GM18870 (cell line): ENCODE results near the gene SLC26A2.
A peak's percentile ranks its signal among the peaks of the same experiment; 100 is the strongest.
"Not testable (repeated sequence)": the region's sequence is repeated elsewhere in the genome, so short reads cannot be mapped to it uniquely, and the experiment has no call there.

ENCODE experiments used
- ATAC-seq: cut with Tn5 transposase; IDR thresholded peaks from one replicate; pipeline ENCODE4 v1.9.1; 2021; ENCODE audit warnings: moderate library complexity; ENCODE audit not compliant: unreplicated experiment

Gene SLC26A2

GRCh38 chr5:150000990-150001659 is 40.6 kb downstream of the SLC26A2 start:
- ATAC-seq = no peak

GRCh38 chr5:150001660-150002486 is 41.3 kb downstream of the SLC26A2 start:
- peak; percentile 71 for ATAC-seq

GRCh38 chr5:150006318-150006717 is 45.8 kb downstream of the SLC26A2 start:
- no peak for ATAC-seq

- ATAC-seq = no peak
Measured at GRCh38 chr5:150007050-150007449, 46.5 kb downstream of the SLC26A2 start.

GRCh38 chr5:150009671-150010387 is 49.3 kb downstream of the SLC26A2 start:
- ATAC-seq = no peak

GRCh38 chr5:150013931-150014330 is 53.4 kb downstream of the SLC26A2 start:
- ATAC-seq = no peak

- no peak for ATAC-seq
Measured at GRCh38 chr5:150014456-150014855, 53.9 kb downstream of the SLC26A2 start.

- ATAC-seq = no peak
Measured at GRCh38 chr5:150015415-150015814, 54.9 kb downstream of the SLC26A2 start.

- no peak for ATAC-seq
Measured at GRCh38 chr5:150016537-150016936, 56.0 kb downstream of the SLC26A2 start.

- ATAC-seq = no peak
Measured at GRCh38 chr5:150017226-150018005, 56.9 kb downstream of the SLC26A2 start.

- ATAC-seq = no peak
Measured at GRCh38 chr5:150020249-150020648, 59.7 kb downstream of the SLC26A2 start.

- ATAC-seq = no peak
Measured at GRCh38 chr5:150021491-150022157, 61.1 kb downstream of the SLC26A2 start.

- ATAC-seq = no peak
Measured at GRCh38 chr5:150022158-150022531, 61.6 kb downstream of the SLC26A2 start.

GRCh38 chr5:150022681-150023080 is 62.1 kb downstream of the SLC26A2 start:
- ATAC-seq = no peak

- ATAC-seq = no peak
Measured at GRCh38 chr5:150023136-150023535, 62.6 kb downstream of the SLC26A2 start.

- no peak for ATAC-seq
Measured at GRCh38 chr5:150024346-150024984, 63.9 kb downstream of the SLC26A2 start.

- no peak for ATAC-seq
Measured at GRCh38 chr5:150026682-150027172, 66.2 kb downstream of the SLC26A2 start.

- ATAC-seq = not testable (repeated sequence)
Measured at GRCh38 chr5:150028047-150028446, 67.5 kb downstream of the SLC26A2 start.

- no peak for ATAC-seq
Measured at GRCh38 chr5:150033334-150033733, 72.8 kb downstream of the SLC26A2 start.

- no peak for ATAC-seq
Measured at GRCh38 chr5:150034662-150035061, 74.1 kb downstream of the SLC26A2 start.
